K562 (cell line): ENCODE results near the gene MNDA. TPM values are rescaled to one million over a fixed set of nuclear protein-coding genes. Genes with fewer than 3 reads are reported as not detected.

Source experiments
- ATAC-seq: fragments of 200-7000 bp; cut with Tn5 transposase; 3 replicates; pipeline ENCODE4 v1.9.1; 2020; ENCODE audit warnings: moderate library complexity
- BruUV-seq: library from RNA; stranded (reverse); fragments of 400-500 nt; replicated peaks from 2 replicates; lab custom pipeline; 2021; lab: Mats Ljungman, UMichigan
- CTCF ChIA-PET: fragments of 300-600 bp; formaldehyde crosslinking; extraction: SDS; loops from one replicate; lab custom pipeline; 2021; ENCODE audit warnings: low intra/inter-chr PET ratio; lab: Yijun Ruan, JAX
- POLR2A ChIA-PET: fragments of 300-600, 350-650 bp; sonication (Branson Sonifier 250); formaldehyde crosslinking; extraction: SDS; loops from one replicate; lab custom pipeline; 2021; ENCODE audit warnings: antibody characterized with exemption, inconsistent platforms; lab: Yijun Ruan, JAX
- DNase-seq, 4 experiments: peaks; one replicate each; pipeline versions ENCODE4 v3.0.0 to v3.0.0-alpha.2; 2011 to 2018; ENCODE audit warnings: low spot score in 3 of 4, mixed read lengths in 3 of 4; ENCODE audit errors: extremely low read depth in 1 of 4
- FAIRE-seq: peaks from 2 replicates; lab custom pipeline; 2011; peaks lifted over from hg19 to GRCh38; lab: Jason Lieb, UNC
- H2AFZ ChIP-seq: 2 replicates; pipeline ENCODE4 v1.6.0; 2011; ENCODE audit warnings: low read depth, low read length, control low read depth, inconsistent platforms
- H3K27ac ChIP-seq: fragments of 200-600 bp; 3 replicates; pipeline ENCODE4 v1.8.0; 2011; ENCODE audit warnings: low read depth, mild to moderate bottlenecking, control low read depth, inconsistent platforms, low read length, moderate library complexity, mixed read lengths; ENCODE audit errors: extremely low read depth
- H3K27me3 ChIP-seq, 2 experiments: fragments of 300-600 bp in 1 of 2; 2 replicates in 1 of 2; 3 replicates in 1 of 2; pipeline versions ENCODE4 v1.6.0 to v1.8.0; 2011; ENCODE audit warnings: inconsistent platforms in 2 of 2, low read length in 2 of 2, mild to moderate bottlenecking in 1 of 2, mixed read lengths in 1 of 2, moderate library complexity in 1 of 2; ENCODE audit not compliant: control insufficient read depth in 2 of 2, insufficient read depth in 2 of 2
- H3K36me3 ChIP-seq: fragments of 300-600 bp; 3 replicates; pipeline ENCODE4 v1.8.0; 2011; ENCODE audit warnings: mild to moderate bottlenecking, low read length, inconsistent platforms; ENCODE audit not compliant: control insufficient read depth, insufficient read depth
- H3K4me1 ChIP-seq, 2 experiments: fragments of 200-600 bp in 1 of 2; replicated peaks in 1 of 2; 2 replicates in 1 of 2; 3 replicates in 1 of 2; pipeline versions ENCODE4 v1.5.1 to v1.8.0; 2011; ENCODE audit warnings: inconsistent platforms in 2 of 2, low read length in 2 of 2, mild to moderate bottlenecking in 1 of 2, mixed read lengths in 1 of 2, moderate library complexity in 1 of 2; ENCODE audit not compliant: control insufficient read depth in 2 of 2, insufficient read depth in 2 of 2
- H3K4me2 ChIP-seq: 2 replicates; pipeline ENCODE4 v1.6.1; 2011; ENCODE audit warnings: low read length, control low read depth, inconsistent platforms, mixed read lengths; ENCODE audit not compliant: insufficient read depth
- H3K4me3 ChIP-seq: fragments of 200-600 bp; sonication (generic), shearing (Covaris generic); 2 replicates; pipeline ENCODE4 v1.5.1; 2016; ENCODE audit warnings: control low read depth, inconsistent platforms
- H3K79me2 ChIP-seq: fragments of 200-600 bp; 3 replicates; pipeline ENCODE4 v1.8.0; 2011; ENCODE audit warnings: low read length, inconsistent platforms; ENCODE audit not compliant: control insufficient read depth, insufficient read depth
- H3K9ac ChIP-seq, 2 experiments: 2 replicates each; pipeline versions ENCODE4 v1.6.0 to v1.6.1; 2011; ENCODE audit warnings: low read depth in 2 of 2, low read length in 2 of 2, control low read depth in 1 of 2, inconsistent platforms in 1 of 2, mild to moderate bottlenecking in 1 of 2, mixed read lengths in 1 of 2; ENCODE audit not compliant: insufficient read depth in 1 of 2
- H3K9me1 ChIP-seq: one replicate; pipeline ENCODE4 v1.6.0; 2011; ENCODE audit warnings: inconsistent platforms, mild to moderate bottlenecking, low read length, moderate library complexity; ENCODE audit not compliant: control insufficient read depth, insufficient read depth
- H3K9me3 ChIP-seq: replicated peaks from 2 replicates; pipeline ENCODE4 v1.5.1; 2011; ENCODE audit warnings: low read depth, low read length, inconsistent platforms; ENCODE audit not compliant: control insufficient read depth, insufficient read depth
- H4K20me1 ChIP-seq: replicated peaks from 2 replicates; pipeline ENCODE4 v1.6.1; 2011; ENCODE audit warnings: low read length, inconsistent platforms, mixed read lengths; ENCODE audit not compliant: control insufficient read depth, insufficient read depth
- ARID1B ChIP-seq: fragments of 450-650 bp; IDR thresholded peaks from 2 replicates; pipeline ENCODE4 v1.6.1; 2016; ENCODE audit warnings: antibody characterized with exemption, mild to moderate bottlenecking, inconsistent platforms
- CBFA2T2 ChIP-seq: fragments of 450-650 bp; conservative IDR thresholded peaks from 2 replicates; pipeline ENCODE4 v1.6.1; 2017; ENCODE audit warnings: mild to moderate bottlenecking
- CBX3 ChIP-seq, 2 experiments: IDR thresholded peaks; 1 replicate in 1 of 2; 2 replicates in 1 of 2; pipeline ENCODE4 v1.6.1; 2012; ENCODE audit warnings: inconsistent platforms in 2 of 2, low read length in 2 of 2, borderline replicate concordance in 1 of 2, control low read depth in 1 of 2
- DMBX1 ChIP-seq: fragments of 250-450 bp; sonication (Bioruptor Pico); IDR thresholded peaks from 2 replicates; pipeline ENCODE4 v1.8.0; 2022; ENCODE audit warnings: inconsistent platforms, mild to moderate bottlenecking, moderate library complexity, borderline replicate concordance
- EHMT2 ChIP-seq: fragments of 450-650 bp; IDR thresholded peaks from 2 replicates; pipeline ENCODE4 v1.6.1; 2018; ENCODE audit warnings: antibody characterized with exemption
- ELF4 ChIP-seq: fragments of 450-650 bp; formaldehyde crosslinking; IDR thresholded peaks from 2 replicates; pipeline ENCODE4 v1.4.0; 2022; ENCODE audit warnings: missing genetic modification characterization
- EP300 ChIP-seq: IDR thresholded peaks from 2 replicates; pipeline ENCODE4 v1.6.1; 2012; ENCODE audit warnings: low read length, improper control_type of control experiment
- HCFC1 ChIP-seq: IDR thresholded peaks from 2 replicates; pipeline ENCODE4 v1.6.1; 2012; ENCODE audit warnings: low read depth, low read length, improper control_type of control experiment
- SMARCE1 ChIP-seq: fragments of 450-650 bp; IDR thresholded peaks from 2 replicates; pipeline ENCODE4 v1.7.1; 2016; ENCODE audit warnings: mild to moderate bottlenecking
- SOX6 ChIP-seq: fragments of 450-650 bp; IDR thresholded peaks from 2 replicates; pipeline ENCODE4 v1.6.1; 2014; ENCODE audit warnings: mild to moderate bottlenecking
- ZNF589 ChIP-seq: fragments of 200-800 bp; sonication (Bioruptor generic); IDR thresholded peaks from 2 replicates; pipeline ENCODE4 v1.6.1; 2016; ENCODE audit warnings: low read depth, missing genetic modification characterization, missing compliant biosample characterization
- ZNF668 ChIP-seq: fragments of 250-450 bp; sonication (Bioruptor Pico); IDR thresholded peaks from 2 replicates; pipeline ENCODE4 v1.8.0; 2022; ENCODE audit warnings: mild to moderate bottlenecking, inconsistent platforms
- WGBS: fragments of 100-300 bp; shearing (Covaris generic); methylation state at CpG from one replicate; pipeline ENCODE4 v1.1.6; 2016; ENCODE audit warnings: low coverage, mixed read lengths; ENCODE audit not compliant: insufficient coverage; ENCODE audit errors: missing lambda C conversion rate; 5-methylcytosine and 5-hydroxymethylcytosine counted together
- in situ Hi-C: fragments of 300-500 bp; cut with MboI; formaldehyde crosslinking; loops from 4 replicates; pipeline ENCODE4 v1.15.0; 2018; ENCODE audit warnings: inconsistent platforms, mixed read lengths
- intact Hi-C: fragments of 100-400 bp; cut with micrococcal nuclease; formaldehyde crosslinking; loops from 2 replicates; pipeline ENCODE4 v1.14.2; 2022
- polyA plus RNA-seq, 8 experiments: library from polyadenylated mRNA; depleted of rRNA in 4 of 8; stranded (reverse) in 5 of 8; unstranded in 3 of 8; fragments of >200 nt; fragmentation: Nextera tagmentation in 2 of 8; fragmentation: Illumina TruSeq in 1 of 8; extraction: Ambion mirVana in 2 of 8; extraction: Trizol in 1 of 8; gene quantifications; 2 replicates each; pipeline versions ENCODE4 v1.2.1 to v1.2.3, GENCODE V29; 2011 to 2014; ENCODE audit warnings: inconsistent platforms in 1 of 8, missing spikeins in 1 of 8
- total RNA-seq, 7 experiments: library from RNA; depleted of rRNA in 6 of 7; stranded (reverse); fragments of >200 nt in 6 of 7; fragmentation: Illumina TruSeq in 2 of 7; extraction: Trizol in 2 of 7; gene quantifications; 2 replicates each; pipeline versions ENCODE4 v1.2.1 to v1.2.3, GENCODE V29; 2011 to 2021; ENCODE audit warnings: low replicate concordance in 1 of 7
- TF ChIP-seq, protein P1 (sequence below): IDR thresholded peaks from 2 replicates; pipeline ENCODE4 v1.6.1; 2016; ENCODE audit warnings: missing genetic modification characterization, missing compliant biosample characterization
- TF ChIP-seq, protein P2 (sequence below): sonication (generic); formaldehyde crosslinking; IDR thresholded peaks from 2 replicates; pipeline ENCODE4 v1.9.0; 2022; ENCODE audit warnings: mild to moderate bottlenecking, missing genetic modification reagents
- TF ChIP-seq, protein P3 (sequence below), 3 experiments: fragments of 200-800 bp in 1 of 3; fragments of 250-450 bp in 1 of 3; fragments of 450-650 bp in 1 of 3; sonication (Bioruptor Pico) in 1 of 3; sonication (Bioruptor generic) in 1 of 3; formaldehyde crosslinking in 1 of 3; IDR thresholded peaks; 2 replicates each; pipeline versions ENCODE4 v1.6.1 to v1.8.0; 2016 to 2022; ENCODE audit warnings: mild to moderate bottlenecking in 2 of 3, missing genetic modification characterization in 2 of 3, missing compliant biosample characterization in 1 of 3, moderate library complexity in 1 of 3

MNDA gene
- total and polyA plus RNA-seq, 9 of the 15 experiments (the other 6 are each of a cell fraction or from before 2014, with no cell fraction given) = 0.08 to 0.14 (median 0.09) TPM; not detected in 6

DNA sequence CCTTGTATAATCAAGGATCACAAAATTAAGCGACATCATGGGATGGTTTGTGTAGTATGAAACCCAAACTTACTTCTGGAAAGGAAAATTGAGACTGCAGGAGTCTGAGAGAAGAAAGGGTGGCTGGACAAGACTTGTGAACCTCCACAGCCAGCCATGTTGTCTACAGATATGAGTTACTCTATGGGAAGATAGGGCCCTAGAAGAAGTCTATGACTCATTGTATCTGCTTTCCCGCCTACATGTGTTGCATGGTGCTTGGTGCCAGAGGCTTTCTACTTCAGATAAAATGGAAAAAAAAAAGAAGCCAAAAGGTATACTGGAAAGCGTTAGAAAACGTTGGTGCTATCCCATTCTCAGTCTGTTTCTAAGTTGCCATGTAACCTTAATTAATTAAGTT lies 31.5 kb upstream of the MNDA start:
- 0 out of 4 replicates have a peak overlapping the region, but pooled peaks of 1 of the 2 experiments have one; percentile 19 for H3K9ac ChIP-seq
- intact Hi-C loops (loop anchor here (5.0 kb wide), 1 partner anchor 112 kb away; the partner anchor contains the start of gene SPTA1), in situ Hi-C loops (loop anchor here (10.0 kb wide), 1 partner anchor 195 kb away; no protein-coding TSS in a partner anchor)
- no peaks in the 10 kb centered on the region for H4K20me1 ChIP-seq
- no peaks in the 10 kb centered on the region for H3K36me3 ChIP-seq
- no peak overlapping the region for H3K4me3 ChIP-seq
- WGBS = 2% methylated on average over 4 of the region's 4 CpGs
- ChIA-PET CTCF (no interaction called here), POLR2A (no interaction called here)
- no peaks in the 10 kb centered on the region for H3K27me3 ChIP-seq
- ATAC-seq = peak; percentile 90
- H3K4me2 ChIP-seq = peak overlapping the region; percentile 23
- H3K9me1 ChIP-seq = no peaks in the 10 kb centered on the region
- peak overlapping the region; percentile 71 for H3K27ac ChIP-seq
- H3K9me3 ChIP-seq = peaks cover 2% of the 10 kb centered on the region; the same call in 1 of the 2 replicates
- no TSS peak for BruUV-seq
- peaks cover 0 to 15% of the 10 kb centered on the region in 2 experiments; a peak in 2 of 5 replicates for H3K4me1 ChIP-seq
- peak overlapping the region; percentile 97 for H2AFZ ChIP-seq
- no peaks in the 10 kb centered on the region for H3K79me2 ChIP-seq
- peak; percentile 39 to 77 (median 58) for DNase-seq
- FAIRE-seq = peak; percentile 63
- TF ChIP-seq DMBX1 (CRISPR knock-in tag) = peak; percentile 72; the same call in 1 of the 2 replicates
- TF ChIP-seq CBX3 (IDR thresholded peaks at IDR 0.05; ENCODE audit: borderline replicate concordance in 1 of 2, low read length in 2 of 2) = peak in 1 of 2 experiments; percentile 87; a peak in 1 of 3 replicates
- TF ChIP-seq, protein P1, sequence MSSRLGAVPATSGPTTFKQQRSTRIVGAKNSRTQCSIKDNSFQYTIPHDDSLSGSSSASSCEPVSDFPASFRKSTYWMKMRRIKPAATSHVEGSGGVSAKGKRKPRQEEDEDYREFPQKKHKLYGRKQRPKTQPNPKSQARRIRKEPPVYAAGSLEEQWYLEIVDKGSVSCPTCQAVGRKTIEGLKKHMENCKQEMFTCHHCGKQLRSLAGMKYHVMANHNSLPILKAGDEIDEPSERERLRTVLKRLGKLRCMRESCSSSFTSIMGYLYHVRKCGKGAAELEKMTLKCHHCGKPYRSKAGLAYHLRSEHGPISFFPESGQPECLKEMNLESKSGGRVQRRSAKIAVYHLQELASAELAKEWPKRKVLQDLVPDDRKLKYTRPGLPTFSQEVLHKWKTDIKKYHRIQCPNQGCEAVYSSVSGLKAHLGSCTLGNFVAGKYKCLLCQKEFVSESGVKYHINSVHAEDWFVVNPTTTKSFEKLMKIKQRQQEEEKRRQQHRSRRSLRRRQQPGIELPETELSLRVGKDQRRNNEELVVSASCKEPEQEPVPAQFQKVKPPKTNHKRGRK (tag) = no peak
- TF ChIP-seq ZNF668 = no peak
- TF ChIP-seq SMARCE1 = 0 out of 2 replicates have a peak, but pooled peaks have one; percentile 20
- TF ChIP-seq SOX6 = 0 out of 2 replicates have a peak, but pooled peaks have one; percentile 20
- peak; percentile 57 for TF ChIP-seq ARID1B
- TF ChIP-seq EHMT2 = peak; percentile 94
- TF ChIP-seq EP300 = peak; percentile 39; the same call in 1 of the 2 replicates
- TF ChIP-seq, protein P2, sequence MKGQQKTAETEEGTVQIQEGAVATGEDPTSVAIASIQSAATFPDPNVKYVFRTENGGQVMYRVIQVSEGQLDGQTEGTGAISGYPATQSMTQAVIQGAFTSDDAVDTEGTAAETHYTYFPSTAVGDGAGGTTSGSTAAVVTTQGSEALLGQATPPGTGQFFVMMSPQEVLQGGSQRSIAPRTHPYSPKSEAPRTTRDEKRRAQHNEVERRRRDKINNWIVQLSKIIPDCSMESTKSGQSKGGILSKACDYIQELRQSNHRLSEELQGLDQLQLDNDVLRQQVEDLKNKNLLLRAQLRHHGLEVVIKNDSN (CRISPR knock-in tag) = no peak
- TF ChIP-seq ZNF589 (CRISPR knock-in tag) = peak; percentile 80
- no peak for TF ChIP-seq ELF4 (CRISPR knock-in tag)
- TF ChIP-seq HCFC1 = no peak
- TF ChIP-seq, protein P3, sequence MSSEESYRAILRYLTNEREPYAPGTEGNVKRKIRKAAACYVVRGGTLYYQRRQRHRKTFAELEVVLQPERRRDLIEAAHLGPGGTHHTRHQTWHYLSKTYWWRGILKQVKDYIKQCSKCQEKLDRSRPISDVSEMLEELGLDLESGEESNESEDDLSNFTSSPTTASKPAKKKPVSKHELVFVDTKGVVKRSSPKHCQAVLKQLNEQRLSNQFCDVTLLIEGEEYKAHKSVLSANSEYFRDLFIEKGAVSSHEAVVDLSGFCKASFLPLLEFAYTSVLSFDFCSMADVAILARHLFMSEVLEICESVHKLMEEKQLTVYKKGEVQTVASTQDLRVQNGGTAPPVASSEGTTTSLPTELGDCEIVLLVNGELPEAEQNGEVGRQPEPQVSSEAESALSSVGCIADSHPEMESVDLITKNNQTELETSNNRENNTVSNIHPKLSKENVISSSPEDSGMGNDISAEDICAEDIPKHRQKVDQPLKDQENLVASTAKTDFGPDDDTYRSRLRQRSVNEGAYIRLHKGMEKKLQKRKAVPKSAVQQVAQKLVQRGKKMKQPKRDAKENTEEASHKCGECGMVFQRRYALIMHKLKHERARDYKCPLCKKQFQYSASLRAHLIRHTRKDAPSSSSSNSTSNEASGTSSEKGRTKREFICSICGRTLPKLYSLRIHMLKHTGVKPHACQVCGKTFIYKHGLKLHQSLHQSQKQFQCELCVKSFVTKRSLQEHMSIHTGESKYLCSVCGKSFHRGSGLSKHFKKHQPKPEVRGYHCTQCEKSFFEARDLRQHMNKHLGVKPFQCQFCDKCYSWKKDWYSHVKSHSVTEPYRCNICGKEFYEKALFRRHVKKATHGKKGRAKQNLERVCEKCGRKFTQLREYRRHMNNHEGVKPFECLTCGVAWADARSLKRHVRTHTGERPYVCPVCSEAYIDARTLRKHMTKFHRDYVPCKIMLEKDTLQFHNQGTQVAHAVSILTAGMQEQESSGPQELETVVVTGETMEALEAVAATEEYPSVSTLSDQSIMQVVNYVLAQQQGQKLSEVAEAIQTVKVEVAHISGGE (CRISPR knock-in tag; IDR thresholded peaks at IDR 0.05) = peak in 1 of 3 experiments; percentile 60; a peak in 1 of 6 replicates
- peak; percentile 34 for TF ChIP-seq CBFA2T2
